Measurements from ENCODE around the gene KATNAL2. TPM values are rescaled to one million over a fixed set of nuclear protein-coding genes. Genes with fewer than 3 reads are reported as not detected.
A peak's percentile ranks its signal among the peaks of the same experiment; 100 is the strongest.

Gene KATNAL2
- total RNA-seq, 2 donors from 2014 or later = 4.2 to 6.4 TPM

DNA sequence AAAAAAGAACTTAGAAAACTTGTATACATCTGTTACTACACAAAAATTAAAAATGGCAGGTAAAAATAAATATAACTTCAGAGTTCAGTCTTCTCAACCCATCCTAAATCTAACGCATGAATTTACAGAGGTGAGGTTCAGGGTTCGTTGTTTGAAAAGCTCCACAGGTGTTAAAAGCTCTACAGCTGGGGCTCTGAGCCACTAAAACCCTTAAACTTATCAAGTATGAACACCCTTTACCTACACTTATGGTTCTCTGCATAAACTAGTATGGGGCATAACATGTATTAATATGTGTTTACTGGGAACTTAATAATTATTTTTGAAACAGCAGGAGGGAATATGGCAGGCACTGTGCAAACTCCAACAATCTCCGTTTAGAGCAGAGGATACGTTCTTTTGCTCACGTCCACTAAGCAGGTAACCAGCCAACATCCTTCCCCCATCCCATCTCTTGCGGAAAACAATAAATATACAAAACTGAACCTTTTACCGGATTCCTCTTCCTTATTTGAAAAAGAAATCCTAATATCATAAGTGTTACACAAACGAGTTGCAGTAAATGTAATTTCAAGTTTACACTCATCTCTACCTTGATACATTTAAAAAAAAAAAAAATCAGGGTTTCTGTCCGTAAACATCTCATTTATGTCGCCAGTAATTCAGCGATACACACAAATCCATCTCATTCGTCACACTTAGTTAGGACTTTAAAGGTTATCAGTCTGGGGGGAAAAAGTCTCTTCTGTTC, 1.4 kb upstream of the KATNAL2 start:
- Histone ChIP-seq H3K36me3 (ENCODE audit: control insufficient read depth, insufficient read depth, low read length) (no peaks in the 10 kb centered on the region), H3K4me3 (ENCODE audit: low read length) (peak overlapping the region; percentile 94), H3K9ac (ENCODE audit: extremely low read depth, low read length, poor library complexity, severe bottlenecking) (peak overlapping the region; percentile 69), H3K9me3 (ENCODE audit: control insufficient read depth, low read length) (no peaks in the 10 kb centered on the region), H3K4me1 (ENCODE audit: control insufficient read depth, insufficient read depth, low read length) (no peaks in the 10 kb centered on the region), H3K27ac (ENCODE audit: low read depth, low read length) (no peak overlapping the region), H3K27me3 (ENCODE audit: control insufficient read depth, insufficient read depth, low read length, poor library complexity, severe bottlenecking) (no peaks in the 10 kb centered on the region)
- H3K4me1 Mint-ChIP-seq = peaks cover 47% of the 10 kb centered on the region
- TF ChIP-seq, protein P1, sequence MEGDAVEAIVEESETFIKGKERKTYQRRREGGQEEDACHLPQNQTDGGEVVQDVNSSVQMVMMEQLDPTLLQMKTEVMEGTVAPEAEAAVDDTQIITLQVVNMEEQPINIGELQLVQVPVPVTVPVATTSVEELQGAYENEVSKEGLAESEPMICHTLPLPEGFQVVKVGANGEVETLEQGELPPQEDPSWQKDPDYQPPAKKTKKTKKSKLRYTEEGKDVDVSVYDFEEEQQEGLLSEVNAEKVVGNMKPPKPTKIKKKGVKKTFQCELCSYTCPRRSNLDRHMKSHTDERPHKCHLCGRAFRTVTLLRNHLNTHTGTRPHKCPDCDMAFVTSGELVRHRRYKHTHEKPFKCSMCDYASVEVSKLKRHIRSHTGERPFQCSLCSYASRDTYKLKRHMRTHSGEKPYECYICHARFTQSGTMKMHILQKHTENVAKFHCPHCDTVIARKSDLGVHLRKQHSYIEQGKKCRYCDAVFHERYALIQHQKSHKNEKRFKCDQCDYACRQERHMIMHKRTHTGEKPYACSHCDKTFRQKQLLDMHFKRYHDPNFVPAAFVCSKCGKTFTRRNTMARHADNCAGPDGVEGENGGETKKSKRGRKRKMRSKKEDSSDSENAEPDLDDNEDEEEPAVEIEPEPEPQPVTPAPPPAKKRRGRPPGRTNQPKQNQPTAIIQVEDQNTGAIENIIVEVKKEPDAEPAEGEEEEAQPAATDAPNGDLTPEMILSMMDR (conservative IDR thresholded peaks at IDR 0.05) = no peak
- no peak overlapping the region for H3K27ac Mint-ChIP-seq
- H3K4me3 Mint-ChIP-seq = peak overlapping the region; percentile 82
- no peaks in the 10 kb centered on the region for H3K9me3 Mint-ChIP-seq
- H3K27me3 Mint-ChIP-seq (ENCODE audit: insufficient read depth) = no peaks in the 10 kb centered on the region
- WGBS, 2 experiments (ENCODE audit: insufficient coverage in 1 of 2, insufficient read length in 1 of 2) = 23 to 25% methylated on average over 4 to 12 of the region's 12 CpGs
- DNase-seq = no peak
- no peaks in the 10 kb centered on the region for H3K36me3 Mint-ChIP-seq (ENCODE audit: low read depth)

DNA sequence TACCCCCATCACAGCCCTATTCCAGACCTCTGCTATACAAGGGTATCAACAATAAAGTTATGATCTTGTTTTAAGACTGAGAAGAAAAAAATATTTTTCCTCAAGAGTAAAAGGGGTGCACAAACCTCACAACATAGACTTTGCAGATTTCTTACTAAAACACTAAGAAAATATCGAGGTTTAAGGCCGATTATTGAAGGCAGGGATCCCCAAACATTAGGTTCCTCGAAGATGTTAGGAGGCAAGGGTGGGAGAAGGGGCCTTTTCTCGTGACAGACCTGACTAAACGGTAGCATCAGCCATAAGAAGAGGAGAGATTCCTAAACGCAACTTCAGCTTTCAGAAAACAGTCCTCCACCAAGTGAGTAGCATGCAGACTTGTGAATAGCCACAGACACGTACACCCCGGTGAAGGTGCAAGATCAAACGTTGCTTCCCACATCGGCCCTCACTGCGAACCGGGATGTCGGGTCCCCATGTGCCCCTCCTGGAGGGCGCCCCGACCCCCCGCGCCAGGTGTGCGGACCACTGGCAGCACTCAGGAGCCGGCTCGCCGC, 773 bp upstream of the KATNAL2 start:
- no peaks in the 10 kb centered on the region for H3K27me3 Mint-ChIP-seq (ENCODE audit: insufficient read depth)
- peaks cover 47% of the 10 kb centered on the region for H3K4me1 Mint-ChIP-seq
- peak overlapping the region; percentile 82 for H3K4me3 Mint-ChIP-seq
- Histone ChIP-seq H3K27ac (ENCODE audit: low read depth, low read length) (no peak overlapping the region), H3K9ac (ENCODE audit: extremely low read depth, low read length, poor library complexity, severe bottlenecking) (peak overlapping the region; percentile 69), H3K36me3 (ENCODE audit: control insufficient read depth, insufficient read depth, low read length) (no peaks in the 10 kb centered on the region), H3K4me1 (ENCODE audit: control insufficient read depth, insufficient read depth, low read length) (no peaks in the 10 kb centered on the region), H3K4me3 (ENCODE audit: low read length) (peak overlapping the region; percentile 94), H3K27me3 (ENCODE audit: control insufficient read depth, insufficient read depth, low read length, poor library complexity, severe bottlenecking) (no peaks in the 10 kb centered on the region), H3K9me3 (ENCODE audit: control insufficient read depth, low read length) (no peaks in the 10 kb centered on the region)
- no peaks in the 10 kb centered on the region for H3K9me3 Mint-ChIP-seq
- 0% methylated on average over 6 to 21 of the region's 21 CpGs for WGBS, 2 experiments (ENCODE audit: insufficient coverage in 1 of 2, insufficient read length in 1 of 2)
- H3K36me3 Mint-ChIP-seq (ENCODE audit: low read depth) = no peaks in the 10 kb centered on the region
- TF ChIP-seq, protein P1 (conservative IDR thresholded peaks at IDR 0.05) = no peak
- peak; percentile 78 for DNase-seq
- peak overlapping the region; percentile 90 for H3K27ac Mint-ChIP-seq

DNA sequence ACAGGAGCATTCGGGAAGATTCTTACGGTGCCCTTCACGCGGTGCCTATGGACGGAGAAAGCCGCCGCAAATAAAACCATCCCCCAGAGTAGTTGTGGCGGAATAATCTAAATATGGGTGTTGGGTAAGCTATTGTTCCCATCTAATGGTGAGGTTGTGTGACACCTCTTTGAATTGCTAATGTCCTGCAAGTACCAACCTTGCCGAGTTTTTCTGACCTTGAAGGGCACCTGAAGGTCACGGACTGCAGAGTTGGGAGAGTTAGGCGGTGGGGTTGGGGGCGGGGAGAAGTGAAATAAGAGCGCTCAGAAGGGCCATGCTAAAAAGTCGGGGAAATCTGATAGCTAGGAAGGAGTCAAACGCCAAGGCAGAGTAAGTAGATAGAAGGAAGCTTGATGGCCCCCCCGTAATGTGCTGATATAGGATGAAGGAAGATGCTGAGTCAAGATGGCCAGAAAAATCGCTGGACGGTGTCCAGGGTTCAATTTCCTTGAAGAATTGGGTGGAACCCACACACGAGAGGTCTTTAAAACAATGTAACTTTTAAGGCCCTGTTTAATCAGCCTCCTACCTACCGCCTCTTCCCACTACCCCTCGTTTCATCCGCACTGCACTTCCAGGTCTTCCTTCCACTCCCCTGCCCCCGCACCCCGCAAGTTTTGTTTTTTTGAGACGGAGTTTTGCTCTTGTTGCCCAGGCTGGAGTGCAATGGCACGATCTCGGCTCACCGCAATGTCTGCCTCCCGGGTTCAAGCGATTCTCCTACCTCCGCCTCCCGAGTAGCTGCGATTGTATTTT, 600 bp downstream of the KATNAL2 start:
- no peaks in the 10 kb centered on the region for H3K27me3 Mint-ChIP-seq (ENCODE audit: insufficient read depth)
- H3K9me3 Mint-ChIP-seq = no peaks in the 10 kb centered on the region
- H3K4me1 Mint-ChIP-seq = peaks cover 44% of the 10 kb centered on the region
- peak overlapping the region; percentile 70 for H3K27ac ChIP-seq (ENCODE audit: low read depth, low read length)
- TF ChIP-seq, protein P1 (conservative IDR thresholded peaks at IDR 0.05) = no peak
- H3K9ac ChIP-seq (ENCODE audit: extremely low read depth, low read length, poor library complexity, severe bottlenecking) = no peak overlapping the region
- no peaks in the 10 kb centered on the region for H3K36me3 ChIP-seq (ENCODE audit: control insufficient read depth, insufficient read depth, low read length)
- H3K9me3 ChIP-seq (ENCODE audit: control insufficient read depth, low read length) = no peaks in the 10 kb centered on the region
- H3K4me3 ChIP-seq (ENCODE audit: low read length) = peak overlapping the region; percentile 83
- H3K4me1 ChIP-seq (ENCODE audit: control insufficient read depth, insufficient read depth, low read length) = no peaks in the 10 kb centered on the region
- peak overlapping the region; percentile 82 for H3K4me3 Mint-ChIP-seq
- H3K27ac Mint-ChIP-seq = peak overlapping the region; percentile 89
- WGBS, 2 experiments (ENCODE audit: insufficient coverage in 1 of 2, insufficient read length in 1 of 2) = 42 to 49% methylated on average over 28 to 33 of the region's 33 CpGs
- peak; percentile 81 for DNase-seq
- H3K36me3 Mint-ChIP-seq (ENCODE audit: low read depth) = no peaks in the 10 kb centered on the region
- no peaks in the 10 kb centered on the region for H3K27me3 ChIP-seq (ENCODE audit: control insufficient read depth, insufficient read depth, low read length, poor library complexity, severe bottlenecking)

All from endodermal cell (in vitro differentiated cells).